BJ (cell line): Measurements from ENCODE around the gene CDKN2C. TPM values are rescaled to one million over a fixed set of nuclear protein-coding genes. Genes with fewer than 3 reads are reported as not detected.
"Not testable (repeated sequence)": the region's sequence is repeated elsewhere in the genome, so short reads cannot be mapped to it uniquely, and the experiment has no call there.

Source experiments
- CTCF ChIA-PET: fragments of 350-600 bp; formaldehyde crosslinking; extraction: SDS; loops from one replicate; lab custom pipeline; 2021; ENCODE audit warnings: antibody characterized with exemption, inconsistent platforms; lab: Yijun Ruan, JAX
- POLR2A ChIA-PET: fragments of 300-600 bp; sonication (Branson Sonifier 250); formaldehyde crosslinking; extraction: SDS; loops from one replicate; lab custom pipeline; 2021; ENCODE audit warnings: antibody characterized with exemption; lab: Charles Lee
- DNase-seq: peaks from one replicate; pipeline ENCODE4 v3.0.0-alpha.2; 2011; ENCODE audit warnings: low read depth
- H3K27me3 ChIP-seq: 2 replicates; pipeline ENCODE4 v1.6.0; 2011; ENCODE audit warnings: low read length; ENCODE audit not compliant: control insufficient read depth, insufficient read depth
- H3K36me3 ChIP-seq: 2 replicates; pipeline ENCODE4 v1.5.1; 2011; ENCODE audit warnings: low read length; ENCODE audit not compliant: control insufficient read depth, insufficient read depth
- H3K4me3 ChIP-seq: 2 replicates; pipeline ENCODE4 v1.5.1; 2011; ENCODE audit warnings: low read depth, mild to moderate bottlenecking, control low read depth, low read length
- polyA plus RNA-seq: library from polyadenylated mRNA; depleted of rRNA; stranded (reverse); fragments of >200 nt; gene quantifications from 2 replicates; pipeline ENCODE4 v1.2.3, GENCODE V29; 2011
- TF ChIP-seq, protein P1 (sequence below): IDR thresholded peaks from 2 replicates; pipeline ENCODE4 v1.5.1; 2011; ENCODE audit warnings: low read depth, mild to moderate bottlenecking, control low read depth, inconsistent platforms, low read length, moderate library complexity; ENCODE audit not compliant: insufficient read depth

CDKN2C gene
- polyA plus RNA-seq, 1 experiment: 21.3 TPM

DNA sequence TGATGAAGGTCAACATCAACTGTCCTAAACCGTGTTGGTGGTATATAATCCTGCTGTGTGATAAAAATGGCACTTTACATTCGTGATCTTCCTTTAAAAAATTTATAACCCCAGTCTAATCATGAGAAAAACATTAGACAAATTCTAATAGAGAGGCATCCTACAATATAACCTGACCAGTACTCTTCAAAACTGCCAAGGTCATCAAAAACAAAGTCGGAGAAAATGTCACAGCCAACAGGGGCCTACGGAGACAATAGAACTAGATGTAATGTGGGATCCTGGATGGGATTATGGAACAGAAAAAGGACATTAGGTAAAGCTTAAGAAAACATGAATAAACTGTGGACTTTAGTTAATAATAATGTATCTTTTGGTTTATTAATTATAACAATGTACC, 25.0 kb downstream of the CDKN2C start:
- Histone ChIP-seq H3K4me3 (no peak overlapping the region), H3K27me3 (no peaks in the 10 kb centered on the region), H3K36me3 (no peaks in the 10 kb centered on the region)
- ChIA-PET CTCF (no interaction called here), POLR2A (no interaction called here)
- no peak for DNase-seq
- TF ChIP-seq, protein P1, sequence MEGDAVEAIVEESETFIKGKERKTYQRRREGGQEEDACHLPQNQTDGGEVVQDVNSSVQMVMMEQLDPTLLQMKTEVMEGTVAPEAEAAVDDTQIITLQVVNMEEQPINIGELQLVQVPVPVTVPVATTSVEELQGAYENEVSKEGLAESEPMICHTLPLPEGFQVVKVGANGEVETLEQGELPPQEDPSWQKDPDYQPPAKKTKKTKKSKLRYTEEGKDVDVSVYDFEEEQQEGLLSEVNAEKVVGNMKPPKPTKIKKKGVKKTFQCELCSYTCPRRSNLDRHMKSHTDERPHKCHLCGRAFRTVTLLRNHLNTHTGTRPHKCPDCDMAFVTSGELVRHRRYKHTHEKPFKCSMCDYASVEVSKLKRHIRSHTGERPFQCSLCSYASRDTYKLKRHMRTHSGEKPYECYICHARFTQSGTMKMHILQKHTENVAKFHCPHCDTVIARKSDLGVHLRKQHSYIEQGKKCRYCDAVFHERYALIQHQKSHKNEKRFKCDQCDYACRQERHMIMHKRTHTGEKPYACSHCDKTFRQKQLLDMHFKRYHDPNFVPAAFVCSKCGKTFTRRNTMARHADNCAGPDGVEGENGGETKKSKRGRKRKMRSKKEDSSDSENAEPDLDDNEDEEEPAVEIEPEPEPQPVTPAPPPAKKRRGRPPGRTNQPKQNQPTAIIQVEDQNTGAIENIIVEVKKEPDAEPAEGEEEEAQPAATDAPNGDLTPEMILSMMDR: no peak

GRCh38 chr1:50995651-50996050, 25.6 kb downstream of the CDKN2C start:
- H3K4me3 ChIP-seq: no peak overlapping the region
- TF ChIP-seq, protein P1: no peak
- H3K36me3 ChIP-seq: no peaks in the 10 kb centered on the region
- ChIA-PET CTCF (no interaction called here), POLR2A (no interaction called here)
- DNase-seq: no peak
- H3K27me3 ChIP-seq: no peaks in the 10 kb centered on the region

DNA sequence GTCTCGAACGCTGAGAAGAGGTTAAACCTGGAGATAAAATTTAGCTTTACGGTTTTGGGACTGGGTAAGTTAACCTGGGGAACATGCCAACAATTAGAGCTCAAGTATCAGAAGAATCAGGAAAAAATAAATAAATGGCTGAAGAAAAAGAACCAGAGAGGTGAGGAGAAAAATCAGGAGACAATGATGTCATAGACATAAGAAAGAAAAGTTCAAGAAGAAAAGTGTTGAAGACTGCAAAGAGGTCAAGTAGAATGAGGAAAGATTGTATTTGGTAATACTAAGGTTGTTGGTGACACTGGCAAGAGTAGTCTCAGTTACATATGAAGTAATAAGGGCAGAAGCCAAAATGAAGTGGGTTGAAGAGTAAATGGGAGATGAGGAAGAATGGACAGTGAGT, 26.0 kb downstream of the CDKN2C start:
- Histone ChIP-seq H3K27me3 (no peaks in the 10 kb centered on the region), H3K4me3 (no peak overlapping the region), H3K36me3 (no peaks in the 10 kb centered on the region)
- DNase-seq: no peak
- ChIA-PET POLR2A (no interaction called here), CTCF (no interaction called here)
- TF ChIP-seq, protein P1: no peak

DNA sequence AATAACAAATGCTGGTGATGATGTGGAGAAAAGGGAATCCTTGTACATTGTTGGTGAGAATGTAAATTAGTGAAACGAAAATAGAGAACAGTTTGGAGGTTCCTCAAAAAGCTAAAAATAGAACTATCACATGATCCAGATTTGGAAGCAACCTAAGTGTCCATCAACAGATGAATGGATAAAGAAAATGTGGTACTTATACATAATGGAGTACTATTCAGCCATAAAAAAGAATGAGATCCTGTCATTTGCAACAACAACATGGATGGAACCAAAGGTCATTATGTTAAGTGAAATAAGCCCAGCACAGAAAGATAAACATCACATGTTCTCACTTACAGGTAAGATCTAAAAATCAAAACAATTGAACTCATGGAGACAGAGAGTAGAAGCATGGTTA, 29.3 kb downstream of the CDKN2C start:
- CTCF ChIA-PET, H3K4me3 ChIP-seq, POLR2A ChIA-PET, H3K36me3 ChIP-seq, H3K27me3 ChIP-seq, DNase-seq: not testable (repeated sequence)

GRCh38 chr1:51000160-51000559, 30.1 kb downstream of the CDKN2C start:
- Histone ChIP-seq H3K4me3 (no peak overlapping the region), H3K36me3 (no peaks in the 10 kb centered on the region), H3K27me3 (no peaks in the 10 kb centered on the region)
- DNase-seq: no peak
- POLR2A ChIA-PET: no interaction called here
- CTCF ChIA-PET: interaction anchor here (0.6 kb wide), 1 partner anchor 11 kb away, joined by 3 read pairs; no protein-coding TSS in a partner anchor
- TF ChIP-seq, protein P1: no peak

GRCh38 chr1:51000651-51001050, 30.6 kb downstream of the CDKN2C start:
- H3K4me3 ChIP-seq: no peak overlapping the region
- POLR2A ChIA-PET: no interaction called here
- CTCF ChIA-PET: interaction anchor here (0.6 kb wide), 1 partner anchor 10 kb away, joined by 3 read pairs; no protein-coding TSS in a partner anchor

More at GRCh38 chr1:51000651-51001050, 30.6 kb downstream of the CDKN2C start:
- TF ChIP-seq, protein P1: no peak
- Histone ChIP-seq H3K36me3 (no peaks in the 10 kb centered on the region), H3K27me3 (no peaks in the 10 kb centered on the region)
- DNase-seq: no peak
